ENCODE measurements around the gene TBKBP1. TPM values are rescaled to one million over a fixed set of nuclear protein-coding genes. Genes with fewer than 3 reads are reported as not detected.

TBKBP1 gene
- total RNA-seq, 1 experiment from 2014 or later: 8.3 TPM

Small RNA genes lying within 50 kb of the gene (small RNA-seq; reads per million reads assigned to genes)
- 0 reads per million in 2 experiments for gene AC015674.1

Other genes starting within 250 kb of the TBKBP1 start
- gene NPEPPS, start 163.1 kb upstream of the TBKBP1 start, total RNA-seq (2014; rRNA removed; shearing (Covaris generic)): 39.0 and 42.0 TPM in 2 replicates
- 286 and 297 TPM in 2 replicates for gene KPNB1, start 44.2 kb upstream of the TBKBP1 start, total RNA-seq (2014; rRNA removed; shearing (Covaris generic))
- gene TBX21, start 39.1 kb downstream of the TBKBP1 start, total RNA-seq (2014; rRNA removed; shearing (Covaris generic)): not detected in 2 replicates
- gene OSBPL7, start 127.6 kb downstream of the TBKBP1 start, total RNA-seq (2014; rRNA removed; shearing (Covaris generic)): 0.71 and 1.0 TPM in 2 replicates
- 72.6 and 82.0 TPM in 2 replicates for gene MRPL10, start 137.4 kb downstream of the TBKBP1 start, total RNA-seq (2014; rRNA removed; shearing (Covaris generic))
- not detected in 2 replicates for gene LRRC46, start 137.5 kb downstream of the TBKBP1 start, total RNA-seq (2014; rRNA removed; shearing (Covaris generic))
- 6.9 and 9.2 TPM in 2 replicates for gene SCRN2, start 147.1 kb downstream of the TBKBP1 start, total RNA-seq (2014; rRNA removed; shearing (Covaris generic))
- 0.05 TPM in 1 of 2 replicates, not detected in the other for gene SP6, start 157.0 kb downstream of the TBKBP1 start, total RNA-seq (2014; rRNA removed; shearing (Covaris generic))
- gene SP2, start 202.1 kb downstream of the TBKBP1 start, total RNA-seq (2014; rRNA removed; shearing (Covaris generic)): 1.2 and 2.9 TPM in 2 replicates
- 27.0 and 37.4 TPM in 2 replicates for gene PNPO, start 247.4 kb downstream of the TBKBP1 start, total RNA-seq (2014; rRNA removed; shearing (Covaris generic))

All from SK-MEL-5 (cell line).